Daoy (cell line): ENCODE data around the gene SYNGR2. TPM values are rescaled to one million over a fixed set of nuclear protein-coding genes. Genes with fewer than 3 reads are reported as not detected.
"Not testable (repeated sequence)": the region's sequence is repeated elsewhere in the genome, so short reads cannot be mapped to it uniquely, and the experiment has no call there.

Source experiments
- DNase-seq: peaks from one replicate; pipeline ENCODE4 v3.0.0-alpha.2; 2015; ENCODE audit warnings: low read depth
- total RNA-seq: library from RNA; depleted of rRNA; stranded (reverse); fragments of >200 nt; shearing (Covaris generic); gene quantifications from 2 replicates; pipeline ENCODE4 v1.2.3, GENCODE V29; 2014

The SYNGR2 gene
- total RNA-seq, 1 experiment from 2014 or later: 19.4 TPM

DNA sequence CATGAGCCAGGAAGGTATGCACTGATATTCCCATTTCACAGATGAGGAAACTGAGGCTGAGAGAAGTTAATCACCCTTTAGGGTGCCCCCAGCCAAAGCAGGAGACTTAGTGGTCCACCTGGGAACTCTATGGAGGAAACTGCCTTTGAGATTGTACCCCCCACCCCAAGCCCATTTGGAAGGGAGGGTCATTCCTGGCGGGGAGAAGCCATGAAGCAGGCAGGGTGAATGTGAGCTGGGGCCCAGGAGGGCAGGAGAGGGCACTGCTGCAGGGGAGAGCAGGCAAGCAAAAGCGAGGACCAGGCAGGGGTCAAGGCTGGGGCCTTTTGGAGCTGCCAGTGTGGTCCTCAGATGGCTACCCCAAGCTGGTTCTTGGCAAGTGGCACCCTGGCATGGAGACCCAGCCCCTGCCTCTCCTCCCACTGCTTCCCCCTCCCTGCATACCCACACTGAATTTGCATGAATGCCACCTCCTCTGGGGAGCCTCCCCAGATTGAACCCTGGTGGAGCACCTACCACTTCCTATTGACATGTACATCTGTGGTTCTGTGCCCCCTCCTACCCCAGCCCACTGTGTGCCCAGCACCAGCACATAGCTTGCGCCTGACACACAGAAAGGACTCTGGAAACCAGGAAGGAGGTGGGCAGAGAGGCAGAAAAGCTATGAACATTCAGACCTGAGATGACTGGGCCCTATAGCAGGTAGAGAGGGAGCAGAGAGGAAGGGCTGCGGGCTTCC, 38.9 kb upstream of the SYNGR2 start:
- DNase-seq: no peak

DNA sequence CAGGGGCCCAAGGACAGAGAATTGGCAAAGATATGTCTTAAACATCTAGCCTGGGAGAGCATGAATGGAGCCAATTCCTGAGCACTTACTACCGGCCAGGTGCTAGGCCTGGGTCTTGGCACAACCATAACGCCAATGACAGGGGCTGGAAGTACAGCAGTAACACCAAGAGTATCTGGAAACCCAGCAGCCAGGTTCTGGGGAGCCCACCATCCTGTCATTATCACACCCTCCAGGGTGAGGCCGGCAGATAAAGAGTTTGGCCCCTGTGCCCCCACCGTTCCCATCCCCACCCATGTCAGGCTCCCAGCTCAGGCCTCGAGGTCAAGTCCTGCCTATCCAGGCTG, 38.3 kb upstream of the SYNGR2 start:
- DNase-seq: no peak

DNA sequence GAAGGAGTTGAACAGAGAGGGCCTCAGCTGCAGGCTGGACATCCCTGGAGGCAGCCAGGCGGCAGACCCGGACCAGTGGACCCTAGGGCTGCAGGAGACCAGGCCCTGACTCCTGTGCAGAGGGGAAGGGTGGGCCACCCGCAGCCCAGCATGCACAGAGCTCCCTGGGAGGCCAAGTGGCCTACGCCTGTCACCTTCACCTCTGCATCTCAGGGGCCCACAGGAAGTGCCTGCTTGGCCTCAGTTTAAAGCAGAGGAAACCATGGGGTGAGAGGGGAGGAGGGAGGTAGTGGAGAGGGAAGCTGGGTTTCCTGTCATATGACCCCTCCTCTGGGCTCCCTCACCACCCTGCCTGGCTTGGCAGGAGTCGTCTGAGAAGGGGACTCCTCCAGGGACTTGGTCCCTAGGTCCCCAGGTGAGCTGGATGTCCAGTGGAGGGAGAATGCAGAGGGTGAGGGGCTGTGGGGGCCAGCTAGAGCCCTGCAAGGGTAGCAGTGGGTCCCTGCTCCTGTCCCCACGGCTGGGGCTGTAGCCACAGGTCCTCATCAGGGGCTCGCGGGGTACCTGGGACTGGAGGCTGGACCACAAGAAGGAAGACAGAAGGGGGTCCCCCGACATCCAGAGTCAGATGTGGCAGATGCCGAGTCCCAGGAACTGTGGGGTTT, 37.8 kb upstream of the SYNGR2 start, which contains the start of gene TMC8:
TMC8 (plus strand) TSS at position 335 of the 665 bp plus-strand sequence. CDS start 818 bp downstream, outside the sequence.
- DNase-seq: no peak

DNA sequence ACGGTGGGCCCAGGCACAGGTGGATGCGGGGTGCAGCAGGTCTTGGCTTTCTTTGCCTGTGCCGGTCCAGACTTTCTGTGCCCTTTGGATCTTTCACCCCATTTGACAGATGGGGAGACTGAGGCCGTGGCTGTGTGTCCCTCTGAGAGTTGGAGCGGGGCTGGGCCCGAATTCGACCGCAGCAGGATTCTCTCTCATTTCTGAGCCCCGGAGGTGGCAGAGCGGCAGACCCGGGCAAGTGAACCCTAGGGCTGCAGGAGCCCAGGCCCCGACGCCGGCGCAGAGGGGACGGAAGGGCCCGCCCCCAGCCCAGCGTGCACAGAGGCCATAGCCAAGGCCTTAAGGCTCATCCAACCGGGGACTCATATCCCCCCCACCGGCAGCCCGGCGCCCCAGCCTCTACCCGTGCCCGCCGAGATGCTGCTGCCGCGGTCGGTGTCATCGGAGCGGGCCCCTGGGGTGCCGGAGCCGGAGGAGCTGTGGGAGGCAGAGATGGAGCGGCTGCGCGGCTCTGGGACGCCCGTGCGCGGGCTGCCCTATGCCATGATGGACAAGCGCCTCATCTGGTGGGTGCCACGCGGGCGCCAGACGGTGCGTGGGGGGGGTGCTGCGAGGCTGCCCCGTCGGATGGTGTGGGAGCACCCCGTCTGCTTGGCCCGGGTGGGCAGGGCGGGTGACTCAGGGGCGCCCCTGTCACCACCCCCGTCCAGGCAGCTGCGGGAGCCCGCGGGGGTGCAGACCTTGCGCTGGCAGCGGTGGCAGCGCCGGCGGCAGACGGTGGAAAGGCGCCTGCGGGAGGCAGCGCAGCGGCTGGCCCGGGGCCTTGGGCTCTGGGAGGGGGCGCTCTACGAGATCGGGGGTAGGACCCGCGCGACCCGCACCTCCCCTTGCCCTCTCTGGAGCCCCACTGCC, 37.0 kb upstream of the SYNGR2 start:
- no peak for DNase-seq

DNA sequence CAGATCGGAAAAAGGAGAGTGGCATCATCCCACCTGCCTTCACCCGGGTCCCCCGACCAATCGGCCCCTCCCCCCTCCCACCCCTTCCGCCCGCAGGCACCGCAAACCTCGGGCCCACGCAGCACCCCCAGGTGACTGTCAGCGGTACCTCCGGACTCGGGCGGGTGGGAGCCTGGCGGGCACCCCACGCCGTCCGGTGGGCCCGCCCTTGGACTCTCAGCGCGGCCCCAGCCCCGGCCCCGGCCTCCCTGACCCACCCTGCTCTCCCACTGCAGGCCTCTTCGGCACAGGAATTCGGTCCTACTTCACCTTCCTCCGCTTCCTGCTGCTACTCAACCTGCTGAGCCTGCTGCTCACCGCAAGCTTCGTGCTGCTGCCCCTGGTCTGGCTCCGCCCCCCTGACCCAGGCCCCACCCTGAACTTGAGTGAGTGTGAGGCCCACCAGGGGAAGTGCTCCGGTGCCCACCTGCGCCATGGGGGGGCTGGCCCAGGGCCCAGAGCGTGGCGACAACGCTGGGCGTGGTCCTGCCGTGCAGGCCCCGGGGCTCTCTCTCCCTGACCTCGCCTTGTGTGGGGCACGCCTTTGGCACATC, 36.2 kb upstream of the SYNGR2 start:
- no peak for DNase-seq

DNA sequence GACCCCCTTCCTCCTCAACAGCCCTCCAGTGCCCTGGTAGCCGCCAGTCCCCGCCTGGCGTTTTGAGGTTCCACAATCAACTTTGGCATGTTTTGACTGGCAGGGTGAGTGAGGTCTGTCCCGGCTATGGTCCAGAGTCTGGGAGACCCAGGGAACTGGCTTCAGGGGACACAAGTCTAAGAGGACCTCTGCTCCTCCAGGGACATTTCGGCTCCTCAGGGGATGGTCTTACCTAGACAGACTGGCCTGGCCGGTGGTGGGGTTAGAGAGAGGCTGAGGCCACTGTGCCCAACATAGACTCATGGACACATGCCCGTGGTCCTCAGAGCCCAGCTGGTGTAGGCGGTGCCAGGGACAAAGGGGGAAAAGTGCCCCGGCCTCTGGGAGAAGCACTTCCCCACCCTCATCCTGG, 35.6 kb upstream of the SYNGR2 start:
- no peak for DNase-seq

DNA sequence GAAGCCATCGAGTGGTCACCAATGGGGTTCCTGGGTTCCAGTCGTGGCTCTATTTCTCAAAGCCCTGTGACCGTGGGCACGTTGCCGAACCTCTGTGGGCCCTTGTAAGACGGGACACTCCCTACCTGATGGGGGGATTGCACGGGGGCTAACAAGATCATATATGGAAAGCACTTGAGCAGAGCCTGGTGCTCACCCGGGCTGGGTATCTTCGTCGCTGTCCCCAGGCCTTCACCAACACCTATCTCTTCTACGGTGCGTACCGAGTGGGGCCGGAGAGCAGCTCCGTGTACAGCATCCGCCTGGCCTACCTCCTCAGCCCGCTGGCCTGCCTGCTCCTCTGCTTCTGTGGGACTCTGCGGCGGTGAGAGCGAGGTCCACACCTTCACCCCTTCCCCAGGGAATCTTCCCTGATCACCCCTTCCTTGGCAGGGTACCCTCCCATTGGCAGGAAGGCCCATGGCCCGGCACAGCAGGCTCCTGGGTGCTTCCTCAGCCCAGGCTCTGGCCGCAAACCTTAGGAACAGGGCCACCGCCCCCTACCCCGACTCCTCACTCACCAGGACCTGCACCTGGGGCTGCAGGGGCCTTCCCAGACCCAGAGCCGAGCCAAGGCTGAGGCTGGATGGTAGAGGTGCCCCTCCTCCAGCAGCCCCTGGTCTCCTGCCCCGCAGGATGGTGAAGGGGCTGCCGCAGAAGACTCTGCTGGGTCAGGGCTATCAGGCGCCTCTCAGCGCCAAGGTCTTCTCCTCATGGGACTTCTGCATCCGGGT, 35.0 kb upstream of the SYNGR2 start:
- no peak for DNase-seq

DNA sequence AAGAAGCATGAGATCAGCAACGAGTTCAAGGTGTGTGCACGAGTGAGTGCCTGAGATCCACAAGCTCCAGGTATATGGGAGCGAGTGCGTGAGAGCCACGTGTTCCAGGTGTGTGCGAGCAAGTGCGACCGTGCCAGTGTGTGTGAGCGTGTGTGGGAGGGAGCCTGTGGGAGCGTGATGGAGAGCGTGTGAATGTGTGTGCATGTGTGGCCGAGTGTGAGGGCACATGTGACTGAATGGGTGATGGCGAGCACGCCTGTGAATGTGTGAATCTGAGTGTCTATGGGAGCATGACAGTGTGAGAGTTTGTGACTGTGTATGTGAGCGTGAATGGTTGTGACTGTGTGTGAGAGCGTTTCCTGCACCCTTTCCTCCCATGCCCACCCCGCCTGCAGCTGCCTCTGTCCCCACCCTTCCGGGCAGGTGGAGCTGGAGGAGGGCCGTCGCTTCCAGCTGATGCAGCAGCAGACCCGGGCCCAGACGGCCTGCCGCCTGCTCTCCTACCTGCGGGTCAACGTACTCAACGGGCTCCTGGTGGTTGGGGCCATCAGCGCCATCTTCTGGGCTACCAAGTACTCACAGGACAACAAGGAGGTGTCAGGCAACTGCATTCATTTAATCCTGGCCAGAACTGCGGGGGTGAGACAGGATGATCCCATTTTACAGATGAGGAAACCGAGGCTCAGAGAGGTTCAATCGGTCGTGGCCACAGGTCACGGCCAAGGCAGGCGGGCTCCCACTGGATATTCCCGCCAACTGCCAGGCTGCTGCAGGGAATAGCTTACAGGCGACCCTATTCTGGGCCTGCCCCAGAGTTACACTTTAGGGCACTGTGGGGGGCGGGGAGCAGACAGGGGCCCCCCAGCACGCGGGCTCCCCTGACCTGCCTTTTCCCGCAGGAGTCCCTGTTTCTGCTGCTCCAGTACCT, 34.1 kb upstream of the SYNGR2 start:
- DNase-seq: peak; percentile 67

DNA sequence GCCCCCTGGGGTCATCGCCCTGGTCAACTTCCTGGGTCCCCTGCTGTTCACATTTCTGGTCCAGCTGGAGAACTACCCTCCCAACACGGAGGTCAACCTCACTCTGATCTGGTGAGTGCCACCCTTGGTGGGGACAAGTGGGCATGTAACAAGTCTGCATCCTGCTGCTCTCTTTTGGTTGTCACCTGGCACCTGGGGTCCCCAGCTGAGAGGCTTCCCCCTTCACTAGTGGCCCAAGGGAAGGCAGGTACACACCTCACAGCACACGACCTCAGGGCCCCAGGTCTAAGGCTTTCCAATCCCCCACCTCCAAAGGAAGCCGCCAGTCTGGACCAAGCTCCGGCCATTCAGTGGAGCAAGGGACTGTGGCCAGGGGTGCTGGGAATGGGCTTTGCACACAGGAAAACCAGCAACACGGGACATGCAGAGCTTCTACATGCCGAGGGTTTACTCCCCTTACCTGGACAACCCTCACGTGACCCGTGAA, 33.4 kb upstream of the SYNGR2 start:
- no peak for DNase-seq

DNA sequence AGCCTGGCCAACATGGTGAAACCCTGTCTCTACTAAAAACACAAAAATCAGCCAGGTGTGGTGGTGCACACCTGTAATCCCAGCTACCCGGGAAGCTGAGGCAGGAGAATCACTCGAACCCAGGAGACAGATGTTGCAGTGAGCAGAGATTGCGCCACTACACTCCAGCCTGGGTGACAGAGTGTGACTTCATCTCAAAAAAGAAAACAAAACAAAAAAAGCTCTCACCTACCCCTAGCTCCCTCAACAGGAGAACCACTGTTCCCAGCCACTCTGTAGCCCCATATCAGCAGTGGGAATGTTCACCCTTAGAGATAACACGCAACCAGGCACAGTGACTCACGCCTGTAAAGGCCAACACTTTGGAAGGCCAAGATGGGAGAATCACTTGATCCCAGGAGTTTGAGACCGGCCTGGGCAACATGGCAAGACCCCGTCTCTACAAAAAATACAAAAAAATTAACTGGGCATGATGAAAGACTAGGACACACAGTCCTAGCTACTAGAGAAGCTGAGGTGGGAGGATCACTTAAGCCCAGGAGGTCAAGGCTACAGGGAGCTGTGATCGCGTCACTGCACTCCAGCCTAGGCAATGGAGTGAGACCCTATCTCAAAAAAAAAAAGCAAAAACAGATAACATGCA, 32.4 kb upstream of the SYNGR2 start:
- no peak for DNase-seq

DNA sequence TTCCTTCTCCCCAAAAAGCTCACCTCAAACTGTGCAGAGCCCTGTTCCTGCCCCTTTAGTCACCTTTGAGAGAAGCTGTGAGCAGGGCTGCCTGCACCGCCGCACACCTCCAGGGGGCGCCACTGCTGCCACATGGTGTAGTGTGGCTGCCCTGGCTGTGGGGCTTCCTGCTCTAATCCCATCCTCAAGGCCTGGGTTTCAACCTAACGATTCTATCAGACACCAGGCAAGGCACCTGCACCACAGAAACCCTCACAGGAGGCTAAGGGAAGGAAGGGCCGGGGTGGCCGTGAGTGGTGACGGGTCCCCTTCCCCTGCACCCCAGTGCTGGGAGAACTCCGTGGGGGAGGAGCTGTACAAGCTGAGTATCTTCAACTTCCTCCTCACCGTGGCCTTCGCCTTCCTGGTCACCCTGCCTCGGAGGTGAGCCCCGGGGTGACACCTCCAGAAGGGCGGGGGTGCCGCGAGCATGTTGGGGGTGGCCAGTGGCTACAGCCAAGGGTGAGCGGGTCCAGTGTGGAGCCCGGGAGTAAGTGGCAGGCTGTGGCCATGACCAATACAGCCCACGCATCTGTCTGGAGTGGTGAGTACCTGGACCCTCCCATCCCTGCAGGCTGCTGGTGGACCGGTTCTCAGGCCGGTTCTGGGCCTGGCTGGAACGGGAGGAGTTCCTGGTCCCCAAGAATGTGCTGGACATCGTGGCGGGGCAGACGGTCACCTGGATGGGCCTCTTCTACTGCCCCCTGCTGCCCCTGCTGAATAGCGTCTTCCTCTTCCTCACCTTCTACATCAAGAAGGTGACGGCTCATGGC, 30.8 kb upstream of the SYNGR2 start:
- no peak for DNase-seq

DNA sequence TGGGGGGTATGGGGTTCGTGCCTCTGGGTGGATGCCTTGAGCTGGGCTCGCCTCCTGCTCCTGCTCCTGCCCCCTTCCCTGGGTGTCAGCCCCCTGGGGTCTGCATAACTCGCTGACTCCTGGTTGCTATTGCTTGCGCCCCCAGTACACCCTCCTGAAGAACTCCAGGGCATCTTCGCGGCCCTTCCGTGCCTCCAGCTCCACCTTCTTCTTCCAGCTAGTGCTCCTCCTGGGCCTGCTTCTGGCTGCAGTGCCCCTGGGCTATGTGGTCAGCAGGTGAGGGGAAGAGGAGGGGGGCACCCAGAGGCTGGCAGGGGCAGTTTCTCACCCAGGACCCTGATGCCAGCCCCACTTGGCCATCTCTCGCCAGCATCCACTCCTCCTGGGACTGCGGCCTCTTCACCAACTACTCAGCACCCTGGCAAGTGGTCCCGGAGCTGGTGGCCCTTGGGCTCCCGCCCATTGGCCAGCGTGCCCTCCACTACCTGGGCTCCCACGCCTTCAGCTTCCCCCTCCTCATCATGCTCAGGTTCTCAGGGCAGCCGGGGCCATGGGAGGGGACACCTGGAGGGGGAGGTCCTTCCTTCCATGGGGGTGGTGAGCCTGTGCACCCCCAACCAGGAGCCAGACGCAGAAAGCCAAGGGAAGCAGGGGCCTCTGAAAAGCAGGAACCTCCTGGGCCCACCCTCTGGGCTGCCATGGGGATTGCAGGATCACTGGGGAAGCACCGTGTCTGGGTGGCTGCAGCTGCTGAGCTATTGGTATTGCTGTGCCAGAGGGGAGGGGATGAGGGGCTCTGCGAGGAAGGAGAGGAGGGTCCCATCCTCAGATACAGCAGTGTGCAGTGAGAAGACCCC, 29.9 kb upstream of the SYNGR2 start:
- DNase-seq: peak; percentile 10

DNA sequence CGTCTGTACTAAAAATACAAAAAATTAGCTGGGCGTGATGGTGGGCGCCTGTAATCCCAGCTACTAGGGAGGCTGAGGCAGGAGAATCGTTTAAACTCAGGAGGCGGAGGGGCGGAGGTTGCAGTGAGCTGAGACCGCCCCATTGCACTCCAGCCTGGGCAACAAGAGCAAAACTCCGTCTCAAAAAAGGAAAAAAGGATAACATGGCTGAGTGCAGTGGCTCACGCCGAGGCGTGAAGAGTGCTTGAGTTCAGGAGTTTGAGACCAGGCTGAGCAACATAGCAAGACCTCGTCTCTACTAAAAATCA, 28.6 kb upstream of the SYNGR2 start:
- not testable (repeated sequence) for DNase-seq

DNA sequence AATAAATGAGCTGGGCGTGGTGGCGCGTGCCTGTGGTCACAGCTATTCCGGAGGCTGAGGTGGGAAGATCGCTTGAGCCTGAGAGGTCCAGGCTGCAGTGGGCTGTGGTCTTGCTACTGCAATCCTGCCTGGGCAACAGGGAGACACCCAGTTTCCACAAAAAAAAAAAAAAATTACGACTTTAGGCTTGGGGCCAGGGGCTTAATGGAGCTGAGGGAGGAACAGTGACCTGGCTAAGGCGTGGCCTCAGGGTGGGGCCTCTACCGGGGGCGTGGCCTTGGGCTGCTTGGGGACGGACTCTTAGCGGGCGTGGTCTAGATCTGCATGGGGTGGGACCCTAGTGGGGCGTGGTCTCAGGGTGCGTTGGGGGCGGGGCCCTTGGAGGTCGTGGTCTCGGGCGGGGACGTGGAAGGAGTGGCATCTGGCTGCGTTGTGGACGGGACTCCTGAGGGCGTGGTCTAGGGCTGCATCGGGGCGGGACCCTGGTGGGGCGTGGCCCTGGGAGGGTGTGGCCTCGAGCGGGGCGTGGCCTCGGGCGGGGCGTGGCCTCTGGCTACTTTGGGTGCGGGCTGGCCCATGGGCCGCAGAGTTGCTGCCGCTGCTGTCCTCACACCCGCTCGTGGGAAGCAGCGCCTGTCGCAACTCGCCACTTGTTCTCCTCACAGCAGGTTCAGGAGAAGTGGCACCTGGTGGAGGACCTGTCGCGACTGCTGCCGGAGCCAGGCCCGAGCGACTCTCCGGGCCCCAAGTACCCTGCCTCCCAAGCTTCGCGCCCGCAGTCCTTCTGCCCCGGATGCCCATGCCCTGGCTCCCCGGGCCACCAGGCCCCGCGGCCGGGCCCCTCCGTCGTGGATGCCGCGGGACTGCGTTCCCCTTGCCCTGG, 28.0 kb upstream of the SYNGR2 start:
- peak; percentile 96 for DNase-seq

DNA sequence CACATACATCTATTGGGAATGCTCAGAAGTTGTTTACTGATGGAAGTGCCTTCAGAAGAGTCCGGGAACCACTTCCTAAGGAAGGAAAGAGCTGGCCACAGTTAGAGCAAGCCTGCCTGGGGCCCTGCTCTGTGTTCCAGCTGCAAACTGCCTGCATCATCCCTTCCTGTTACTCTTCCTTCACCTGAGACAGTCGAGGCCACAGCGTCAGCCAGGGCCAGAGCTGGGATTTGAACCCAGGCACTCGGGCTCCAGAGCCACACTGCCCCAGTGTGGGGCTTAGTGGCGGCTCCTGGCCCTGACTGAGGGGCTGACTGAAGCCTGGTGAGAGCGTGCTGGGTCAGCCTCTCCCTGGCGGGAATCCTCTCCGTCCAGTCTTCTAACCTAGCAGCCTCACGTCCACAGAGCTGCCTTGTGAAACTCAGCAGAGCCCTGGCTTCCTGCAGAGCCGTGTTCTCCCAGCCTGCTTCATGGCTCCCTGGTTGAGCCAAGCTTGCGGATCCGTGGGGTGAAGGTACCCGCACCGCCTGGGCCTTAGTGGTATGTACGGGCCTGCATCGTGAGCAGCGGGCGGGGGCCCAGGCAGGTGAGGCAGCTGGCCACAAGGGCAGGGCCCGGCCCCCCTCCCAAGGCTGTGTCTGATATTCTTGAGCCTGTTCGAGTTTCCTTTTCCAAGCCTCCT, 26.8 kb upstream of the SYNGR2 start:
- DNase-seq: no peak
